Astrocyte (in vitro differentiated cells and primary cell): Measurements from ENCODE around the gene SERINC1.

Source experiments
- EZH2 ChIP-seq: IDR thresholded peaks from 2 replicates; pipeline ENCODE4 v1.6.1; 2012; ENCODE audit warnings: mild to moderate bottlenecking, low read length, inconsistent platforms; ENCODE audit not compliant: insufficient read depth
- TF ChIP-seq, protein P1 (sequence below): IDR thresholded peaks from 2 replicates; pipeline ENCODE4 v1.5.1; 2011; ENCODE audit warnings: low read depth, mild to moderate bottlenecking, inconsistent platforms, low read length, moderate library complexity; ENCODE audit not compliant: insufficient read depth

DNA sequence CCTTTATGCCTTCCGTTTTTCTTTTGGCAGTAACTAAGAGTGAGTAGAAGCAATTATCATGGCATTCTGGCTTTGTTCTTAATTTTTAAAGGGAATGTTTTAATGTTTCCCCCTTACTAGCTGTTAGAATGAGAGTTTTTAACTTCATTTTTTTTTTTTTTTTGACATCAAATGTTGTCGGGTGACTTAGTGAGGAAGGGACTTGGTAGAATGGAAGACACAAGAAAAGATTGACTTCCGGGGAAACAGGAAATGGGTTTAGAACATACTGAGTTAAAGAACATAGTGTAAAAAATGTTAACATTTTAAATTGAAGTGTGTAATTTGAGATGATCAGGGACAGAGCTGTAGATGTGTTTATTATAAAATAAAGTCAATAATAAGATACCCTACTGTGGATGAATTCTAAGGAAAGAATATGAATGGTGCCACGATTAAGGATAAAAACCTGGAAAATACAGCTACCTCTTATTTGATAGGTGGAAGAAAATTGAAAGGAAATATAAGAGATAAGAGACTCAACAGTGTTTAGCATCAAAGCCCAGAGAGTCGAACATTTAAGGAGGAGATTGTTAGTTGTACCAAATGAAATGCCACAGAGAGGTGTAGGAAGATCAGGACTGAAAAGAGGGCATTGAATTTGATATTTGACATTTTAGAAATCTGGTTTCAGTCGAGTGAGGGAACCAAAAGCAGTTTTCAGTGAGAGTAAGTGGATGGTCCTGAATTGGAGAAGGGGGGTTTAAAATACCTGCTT lies 62.7 kb downstream of the SERINC1 start:
- TF ChIP-seq, protein P1, sequence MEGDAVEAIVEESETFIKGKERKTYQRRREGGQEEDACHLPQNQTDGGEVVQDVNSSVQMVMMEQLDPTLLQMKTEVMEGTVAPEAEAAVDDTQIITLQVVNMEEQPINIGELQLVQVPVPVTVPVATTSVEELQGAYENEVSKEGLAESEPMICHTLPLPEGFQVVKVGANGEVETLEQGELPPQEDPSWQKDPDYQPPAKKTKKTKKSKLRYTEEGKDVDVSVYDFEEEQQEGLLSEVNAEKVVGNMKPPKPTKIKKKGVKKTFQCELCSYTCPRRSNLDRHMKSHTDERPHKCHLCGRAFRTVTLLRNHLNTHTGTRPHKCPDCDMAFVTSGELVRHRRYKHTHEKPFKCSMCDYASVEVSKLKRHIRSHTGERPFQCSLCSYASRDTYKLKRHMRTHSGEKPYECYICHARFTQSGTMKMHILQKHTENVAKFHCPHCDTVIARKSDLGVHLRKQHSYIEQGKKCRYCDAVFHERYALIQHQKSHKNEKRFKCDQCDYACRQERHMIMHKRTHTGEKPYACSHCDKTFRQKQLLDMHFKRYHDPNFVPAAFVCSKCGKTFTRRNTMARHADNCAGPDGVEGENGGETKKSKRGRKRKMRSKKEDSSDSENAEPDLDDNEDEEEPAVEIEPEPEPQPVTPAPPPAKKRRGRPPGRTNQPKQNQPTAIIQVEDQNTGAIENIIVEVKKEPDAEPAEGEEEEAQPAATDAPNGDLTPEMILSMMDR: no peak
- TF ChIP-seq EZH2: no peak
